NCI-H1436 treated with DMSO at 0.1 percent for 48 hours (cell line): ENCODE data around the gene CALD1.

Experiments
- DNase-seq: peaks from one replicate; lab custom pipeline; 2025; lab: John Stamatoyannopoulos, UW

CALD1 gene

DNA sequence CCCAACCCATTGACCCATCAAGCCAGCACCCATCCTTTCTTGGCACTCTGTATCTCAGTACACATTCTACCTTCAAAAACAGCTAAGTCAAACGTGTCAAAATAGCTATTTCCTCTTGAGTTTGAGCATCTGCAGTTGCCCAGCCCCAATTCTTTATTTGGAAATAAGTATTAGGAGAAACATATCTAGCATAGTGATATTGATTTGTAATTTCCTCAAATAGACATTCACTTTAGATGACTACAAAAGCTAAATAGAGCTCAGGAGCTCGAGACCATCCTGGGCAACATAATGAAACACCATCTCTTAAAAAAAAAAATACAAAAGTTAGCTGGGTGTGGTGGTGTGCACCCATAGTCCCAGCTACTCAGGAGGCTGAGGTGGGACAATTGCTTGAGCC, 147.6 kb downstream of the CALD1 start:
- DNase-seq = no peak

GRCh38 chr7:134927723-134928122, 148.3 kb downstream of the CALD1 start:
- no peak for DNase-seq

DNA sequence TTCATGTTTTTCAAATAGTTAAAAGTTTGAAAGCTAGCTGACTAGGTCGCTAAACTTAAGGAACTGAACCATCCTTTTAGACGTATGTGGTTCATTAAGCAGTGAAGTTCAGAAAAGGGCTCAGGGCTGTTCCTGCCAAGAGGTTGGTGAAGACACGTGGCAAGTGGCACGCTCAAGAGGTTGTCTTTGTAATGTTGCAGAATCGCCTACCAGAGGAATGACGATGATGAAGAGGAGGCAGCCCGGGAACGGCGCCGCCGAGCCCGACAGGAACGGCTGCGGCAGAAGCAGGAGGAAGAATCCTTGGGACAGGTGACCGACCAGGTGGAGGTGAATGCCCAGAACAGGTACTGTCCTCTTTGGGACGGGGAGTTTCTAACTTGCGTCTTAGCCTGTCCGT, 149.1 kb downstream of the CALD1 start:
- no peak for DNase-seq

DNA sequence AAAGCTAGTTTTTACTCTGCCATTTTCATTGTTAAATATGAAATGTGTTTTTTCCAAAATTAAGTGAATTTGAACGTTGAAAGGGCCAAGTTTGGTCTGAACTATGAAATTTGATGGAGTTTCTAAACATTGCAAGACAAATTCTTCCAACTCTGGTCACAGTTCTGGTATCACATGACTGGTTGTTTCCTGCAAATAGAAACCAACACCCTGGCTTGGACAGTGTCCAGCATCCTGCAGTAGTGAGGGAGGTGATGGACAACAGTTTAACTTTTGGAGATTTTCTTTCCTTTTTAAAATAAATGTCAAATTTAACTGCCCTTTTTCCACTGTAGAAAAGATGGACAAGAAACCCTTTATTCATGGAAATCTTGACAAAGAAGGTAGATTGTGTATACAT, 152.1 kb downstream of the CALD1 start:
- DNase-seq = no peak

DNA sequence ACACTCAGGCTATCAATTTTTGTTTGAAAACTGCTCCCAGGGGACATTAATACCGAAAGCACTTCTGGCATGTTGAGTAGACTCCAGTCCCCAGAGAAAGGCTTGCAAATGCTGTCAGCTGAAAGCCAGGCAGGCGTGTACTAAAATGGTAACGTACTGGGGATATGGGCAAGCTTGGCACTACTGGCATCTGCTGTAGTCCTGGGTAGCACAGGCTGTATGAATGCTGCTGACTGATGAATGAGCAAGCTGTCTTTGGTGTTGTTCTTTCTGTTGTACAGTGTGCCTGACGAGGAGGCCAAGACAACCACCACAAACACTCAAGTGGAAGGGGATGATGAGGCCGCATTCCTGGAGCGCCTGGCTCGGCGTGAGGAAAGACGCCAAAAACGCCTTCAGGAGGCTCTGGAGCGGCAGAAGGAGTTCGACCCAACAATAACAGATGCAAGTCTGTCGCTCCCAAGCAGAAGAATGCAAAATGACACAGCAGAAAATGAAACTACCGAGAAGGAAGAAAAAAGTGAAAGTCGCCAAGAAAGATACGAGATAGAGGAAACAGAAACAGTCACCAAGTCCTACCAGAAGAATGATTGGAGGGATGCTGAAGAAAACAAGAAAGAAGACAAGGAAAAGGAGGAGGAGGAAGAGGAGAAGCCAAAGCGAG, 153.4 kb downstream of the CALD1 start:
- no peak for DNase-seq

- no peak for DNase-seq
These were observed 154.1 kb downstream of the CALD1 start for GRCh38 chr7:134933460-134934068.

- no peak for DNase-seq
These were observed 156.3 kb downstream of the CALD1 start for GRCh38 chr7:134935701-134936100.

DNA sequence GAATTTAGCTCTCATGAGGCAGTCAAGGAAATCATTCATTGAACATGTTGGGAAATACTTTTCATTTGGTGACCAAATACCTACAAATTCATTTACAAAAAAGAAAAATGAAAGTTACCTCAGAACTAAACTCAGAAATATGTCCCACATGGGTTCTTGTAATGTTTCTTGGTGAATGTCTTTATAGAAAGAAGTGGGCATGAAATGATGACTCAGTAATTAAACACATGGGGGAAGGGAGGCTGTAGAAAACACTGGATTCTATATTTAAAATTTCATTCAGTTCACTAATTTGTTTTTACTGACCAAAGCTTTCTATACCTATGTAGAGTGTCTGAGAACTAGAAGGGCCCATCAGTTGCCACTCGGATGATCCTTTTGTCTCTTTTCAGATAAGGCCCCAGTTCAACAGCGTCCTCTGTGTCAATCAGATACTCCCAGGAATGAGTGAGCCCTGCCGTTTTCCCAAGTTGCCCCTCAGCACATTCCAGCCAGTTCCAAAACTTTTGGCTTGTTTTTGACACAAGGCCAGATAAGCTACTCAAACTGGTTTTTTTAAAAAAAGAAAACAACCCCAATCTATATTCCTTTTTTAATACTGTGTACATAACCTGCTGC, 157.6 kb downstream of the CALD1 start:
- no peak for DNase-seq

GRCh38 chr7:134938141-134938540, 158.7 kb downstream of the CALD1 start:
- DNase-seq = no peak

DNA sequence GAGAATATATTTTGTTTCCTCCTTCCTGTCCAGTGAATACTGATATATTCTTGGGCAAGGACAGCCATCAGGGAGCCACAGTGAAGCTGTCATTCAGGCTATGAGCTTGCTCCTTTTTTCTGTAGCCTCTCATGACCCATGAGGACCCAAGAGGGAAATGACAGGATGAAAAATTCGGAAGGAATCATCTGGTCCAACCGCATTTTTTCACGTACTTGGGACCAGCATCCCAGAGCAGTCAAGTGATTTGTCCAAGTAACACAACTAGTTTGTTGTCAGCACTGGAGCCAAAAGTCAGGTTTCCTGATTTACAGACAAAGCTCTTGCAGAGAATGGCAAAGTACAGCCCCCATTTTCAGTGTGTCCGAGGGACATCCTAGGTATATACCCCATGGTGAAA, 159.7 kb downstream of the CALD1 start:
- no peak for DNase-seq

DNA sequence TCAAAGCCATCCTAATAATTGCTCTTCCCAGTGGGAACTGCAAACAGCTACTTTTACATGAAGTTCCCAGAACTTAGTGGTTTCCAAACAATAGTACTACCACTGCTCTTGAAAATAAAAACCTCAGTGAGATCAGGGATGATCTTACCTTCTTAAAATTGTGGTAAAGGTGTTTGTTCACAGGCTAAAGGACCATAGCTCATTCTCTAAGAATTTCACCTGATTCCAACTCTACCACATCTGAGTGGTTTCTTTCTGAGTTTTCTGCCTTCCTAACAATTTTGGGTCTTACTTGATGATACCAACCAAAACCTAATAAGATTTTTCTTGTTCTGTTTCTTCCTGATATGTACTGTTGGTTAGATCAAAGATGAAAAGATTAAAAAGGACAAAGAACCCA, 161.3 kb downstream of the CALD1 start:
- DNase-seq = no peak

- DNase-seq = no peak
These were observed 161.9 kb downstream of the CALD1 start for GRCh38 chr7:134941185-134941900.

GRCh38 chr7:134941952-134942351, 162.5 kb downstream of the CALD1 start:
- no peak for DNase-seq

- DNase-seq = no peak
These were observed 163.4 kb downstream of the CALD1 start for GRCh38 chr7:134942690-134943466.

GRCh38 chr7:134943785-134944400, 164.5 kb downstream of the CALD1 start:
- no peak for DNase-seq

GRCh38 chr7:134945691-134946090, 166.3 kb downstream of the CALD1 start:
- no peak for DNase-seq

DNA sequence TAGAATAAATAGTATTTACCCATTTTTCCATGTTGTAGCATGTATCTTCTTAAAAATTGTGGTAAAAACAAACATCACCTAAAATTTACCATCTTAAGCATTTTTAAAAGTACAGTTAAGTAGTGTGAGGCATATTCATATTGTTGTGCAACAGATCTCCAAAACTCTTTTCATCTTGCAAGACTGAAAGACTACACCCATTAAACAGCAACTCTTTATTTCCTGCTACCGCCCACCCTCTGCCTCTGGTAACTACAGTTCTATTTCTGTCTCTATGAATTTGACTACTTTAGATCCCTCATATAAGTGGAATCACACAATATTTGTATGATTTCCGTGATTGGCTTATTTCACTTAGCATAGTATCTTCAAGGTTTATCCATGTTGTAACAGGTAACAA, 166.8 kb downstream of the CALD1 start:
- DNase-seq = no peak

DNA sequence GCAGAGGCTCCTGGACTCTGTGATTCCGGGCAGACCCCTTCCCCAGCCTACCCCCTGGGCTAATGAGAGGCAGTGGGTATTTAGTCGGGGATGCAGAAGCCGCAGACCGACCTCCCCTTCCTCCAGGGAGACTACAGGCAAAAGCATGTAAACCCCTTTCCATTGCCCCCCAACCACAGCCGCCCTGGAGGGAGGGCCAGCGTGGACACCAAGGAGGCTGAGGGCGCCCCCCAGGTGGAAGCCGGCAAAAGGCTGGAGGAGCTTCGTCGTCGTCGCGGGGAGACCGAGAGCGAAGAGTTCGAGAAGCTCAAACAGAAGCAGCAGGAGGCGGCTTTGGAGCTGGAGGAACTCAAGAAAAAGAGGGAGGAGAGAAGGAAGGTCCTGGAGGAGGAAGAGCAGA, 167.9 kb downstream of the CALD1 start:
- no peak for DNase-seq

DNA sequence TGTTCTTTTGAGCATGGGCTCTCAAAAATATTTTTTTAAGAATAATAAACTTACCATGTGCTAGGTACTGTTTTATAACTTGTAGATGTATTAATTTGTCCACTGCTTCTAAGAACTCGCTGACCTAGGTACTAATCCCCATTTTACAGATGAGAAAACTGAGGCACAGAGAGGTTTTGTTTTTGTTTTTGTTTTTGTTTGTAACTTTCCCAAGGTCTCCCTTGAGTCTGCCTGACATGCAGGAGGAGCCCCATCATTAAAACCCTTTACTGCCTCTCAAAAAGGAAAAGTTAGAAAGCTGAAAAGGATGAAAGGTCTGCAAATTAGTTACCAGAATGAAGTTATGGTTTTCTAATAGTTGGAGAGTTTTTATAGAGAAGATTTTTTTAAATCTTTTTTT, 168.4 kb downstream of the CALD1 start:
- no peak for DNase-seq

- DNase-seq = no peak
These were observed 168.8 kb downstream of the CALD1 start for GRCh38 chr7:134948246-134948645.

DNA sequence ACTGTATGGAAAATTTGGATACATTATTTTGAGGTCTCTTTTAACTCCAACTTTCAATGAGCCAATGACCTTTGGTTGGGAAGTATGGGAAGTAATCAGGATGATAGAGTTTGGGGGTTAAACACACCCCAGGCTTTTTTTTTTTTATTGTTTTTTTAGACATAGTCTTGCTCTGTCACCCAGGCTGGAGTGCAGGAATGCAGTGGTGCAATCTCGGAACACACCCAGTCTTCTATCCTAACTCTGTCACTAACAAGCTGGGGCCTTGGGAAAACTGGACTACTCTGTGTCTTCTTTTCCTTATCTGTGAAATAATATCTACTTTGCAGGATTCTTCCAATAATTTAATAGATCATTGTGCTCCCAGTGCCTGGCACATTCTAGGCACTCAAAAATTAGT, 169.3 kb downstream of the CALD1 start:
- DNase-seq = no peak

GRCh38 chr7:134949171-134949570, 169.7 kb downstream of the CALD1 start:
- no peak for DNase-seq
